NCI-H2029 treated with DMSO at 0.1 percent for 48 hours (cell line): Measurements from ENCODE around the gene PRSS1.
"Not testable (repeated sequence)": the region's sequence is repeated elsewhere in the genome, so short reads cannot be mapped to it uniquely, and the experiment has no call there.

ENCODE experiments used
- DNase-seq: peaks from one replicate; lab custom pipeline; 2025; lab: John Stamatoyannopoulos, UW

The PRSS1 gene

GRCh38 chr7:142749218-142749993 lies at the start of gene PRSS1:
PRSS1 (plus strand) TSS chr7:142749472; CDS start chr7:142749485, 13 bp downstream.
- DNase-seq, result no peak

- not testable (repeated sequence) for DNase-seq
Observed at GRCh38 chr7:142700935-142701334, 48.3 kb upstream of the PRSS1 start.

GRCh38 chr7:142703655-142704305 lies 45.5 kb upstream of the PRSS1 start:
- no peak for DNase-seq

GRCh38 chr7:142708726-142709125 lies 40.5 kb upstream of the PRSS1 start:
- not testable (repeated sequence) for DNase-seq

GRCh38 chr7:142709921-142710320 lies 39.4 kb upstream of the PRSS1 start:
- no peak for DNase-seq

- no peak for DNase-seq
Observed at GRCh38 chr7:142711196-142711595, 38.1 kb upstream of the PRSS1 start.

- DNase-seq, result no peak
Observed at GRCh38 chr7:142711746-142712616, 37.3 kb upstream of the PRSS1 start.

GRCh38 chr7:142712617-142712957 lies 36.7 kb upstream of the PRSS1 start:
- DNase-seq, result no peak

GRCh38 chr7:142714375-142714774 lies 34.9 kb upstream of the PRSS1 start:
- DNase-seq, result no peak

GRCh38 chr7:142716596-142716995 lies 32.7 kb upstream of the PRSS1 start:
- DNase-seq, result no peak

- no peak for DNase-seq
Observed at GRCh38 chr7:142717453-142717852, 31.8 kb upstream of the PRSS1 start.

GRCh38 chr7:142718313-142718712 lies 31.0 kb upstream of the PRSS1 start:
- DNase-seq, result no peak

GRCh38 chr7:142720172-142720773 lies 29.0 kb upstream of the PRSS1 start:
- no peak for DNase-seq

- no peak for DNase-seq
Observed at GRCh38 chr7:142720986-142721385, 28.3 kb upstream of the PRSS1 start.

GRCh38 chr7:142722248-142722794 lies 27.0 kb upstream of the PRSS1 start:
- DNase-seq, result no peak

GRCh38 chr7:142733271-142733670 lies 16.0 kb upstream of the PRSS1 start:
- DNase-seq, result no peak

- DNase-seq, result no peak
Observed at GRCh38 chr7:142739923-142740492, 9.3 kb upstream of the PRSS1 start.

GRCh38 chr7:142740786-142741185 lies 8.5 kb upstream of the PRSS1 start:
- DNase-seq, result no peak

- not testable (repeated sequence) for DNase-seq
Observed at GRCh38 chr7:142741932-142742331, 7.3 kb upstream of the PRSS1 start.

GRCh38 chr7:142745091-142745635 lies 4.1 kb upstream of the PRSS1 start:
- no peak for DNase-seq

GRCh38 chr7:142745745-142746144 lies 3.5 kb upstream of the PRSS1 start:
- DNase-seq, result no peak
